GM10847 (cell line): ENCODE data around the gene UGT1A10.

Experiments
- POLR2A ChIP-seq: IDR thresholded peaks from 2 replicates; pipeline ENCODE4 v1.6.1; 2011; ENCODE audit not compliant: insufficient read length; ENCODE audit errors: extremely low read depth

Gene UGT1A10

GRCh38 chr2:233706720-233707119, 70.5 kb downstream of the UGT1A10 start:
- no peak for TF ChIP-seq POLR2A

DNA sequence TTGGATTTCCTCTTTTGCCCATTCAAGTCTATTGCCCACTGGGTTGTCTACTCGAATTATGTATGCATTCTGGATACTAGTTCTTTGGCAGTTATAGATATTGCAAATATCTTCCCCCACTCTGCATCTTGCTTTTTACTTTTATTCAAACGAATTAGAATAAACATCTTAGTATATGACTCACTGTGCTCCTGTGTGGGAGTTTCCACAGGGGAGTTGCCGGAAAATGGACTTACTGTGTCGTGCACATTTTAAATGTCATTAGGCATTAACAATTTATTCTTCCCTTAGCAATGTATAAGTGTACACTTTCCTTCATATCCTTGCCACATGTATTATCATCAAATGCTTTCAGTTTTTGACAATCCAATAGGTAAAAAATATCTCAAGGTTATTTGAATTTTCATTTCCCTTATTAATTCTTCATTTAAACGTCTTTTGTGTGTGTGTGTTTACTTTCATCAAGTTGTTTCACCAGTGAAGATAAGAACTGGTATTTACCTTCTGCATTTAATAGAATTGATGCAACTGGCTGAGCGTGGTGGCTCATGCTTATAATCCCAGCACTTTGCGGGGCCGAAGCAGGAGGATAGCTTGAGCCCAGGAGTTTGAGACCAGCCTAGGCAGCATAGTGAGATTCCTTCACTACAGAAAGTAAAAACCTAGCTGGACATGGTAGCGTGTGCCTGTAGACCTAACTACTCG, 71.8 kb downstream of the UGT1A10 start:
- no peak for TF ChIP-seq POLR2A

- no peak for TF ChIP-seq POLR2A
Observed at GRCh38 chr2:233708942-233709341, 72.7 kb downstream of the UGT1A10 start.

DNA sequence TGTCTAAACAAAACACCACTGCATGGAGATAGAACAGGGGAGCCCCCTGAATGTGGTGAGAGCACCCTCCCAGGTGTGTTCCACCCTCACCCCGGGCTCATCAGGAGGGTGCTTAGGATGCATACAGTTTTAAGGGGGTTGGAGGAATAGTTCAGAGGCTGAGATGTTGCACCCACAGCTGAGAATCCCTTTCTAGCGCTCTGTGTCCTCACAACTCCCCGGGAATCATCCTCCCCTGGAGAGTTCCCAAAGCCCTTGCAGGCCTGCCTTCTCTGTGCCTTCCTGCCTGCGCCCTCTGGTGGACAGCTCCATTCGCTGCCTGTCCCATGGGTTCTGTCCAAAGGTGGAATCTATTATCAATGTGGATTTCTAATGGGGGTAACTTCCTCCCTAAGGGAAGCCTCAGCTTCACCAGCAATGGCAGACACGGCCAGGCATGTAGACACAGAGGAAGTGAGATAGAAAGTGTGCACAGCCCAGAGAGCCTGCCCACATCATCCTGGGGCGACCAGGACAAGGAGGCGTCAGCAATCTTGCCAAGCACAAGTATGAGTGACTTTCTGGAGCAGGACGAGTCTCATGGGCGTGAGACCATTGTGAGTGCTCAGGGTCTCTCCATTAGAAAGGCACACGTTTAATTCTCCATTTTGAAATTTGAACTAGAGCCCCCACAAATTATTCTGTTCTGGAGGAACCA, 75.2 kb downstream of the UGT1A10 start:
- no peak for TF ChIP-seq POLR2A

GRCh38 chr2:233712611-233713261, 76.5 kb downstream of the UGT1A10 start, which contains the start of gene UGT1A5:
UGT1A5 (plus strand) TSS chr2:233712907; CDS start chr2:233712992, 85 bp downstream.
- no peak for TF ChIP-seq POLR2A

- TF ChIP-seq POLR2A: no peak
Observed at GRCh38 chr2:233713262-233713615, 77.0 kb downstream of the UGT1A10 start.

GRCh38 chr2:233714121-233714520, 77.9 kb downstream of the UGT1A10 start:
- no peak for TF ChIP-seq POLR2A

DNA sequence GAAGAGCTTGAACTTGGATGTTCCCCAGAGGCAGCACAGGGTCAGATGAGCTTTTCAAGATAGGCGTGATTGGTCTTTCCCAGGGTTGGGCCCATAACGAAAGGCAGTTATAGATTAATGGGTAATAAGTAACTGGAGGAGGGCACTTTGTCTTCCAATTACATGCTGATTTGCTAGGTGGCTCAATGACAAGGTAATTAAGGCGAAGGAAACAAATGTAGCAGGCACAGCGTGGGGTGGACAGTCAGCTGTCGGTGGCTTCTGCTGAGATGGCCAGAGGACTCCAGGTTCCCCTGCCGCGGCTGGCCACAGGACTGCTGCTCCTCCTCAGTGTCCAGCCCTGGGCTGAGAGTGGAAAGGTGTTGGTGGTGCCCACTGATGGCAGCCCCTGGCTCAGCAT, 82.3 kb downstream of the UGT1A10 start, which contains the start of gene UGT1A4:
TSS of gene UGT1A4 (plus strand) at position 185 of the 400 bp plus-strand sequence. CDS start at position 270, 85 bp downstream.
- TF ChIP-seq POLR2A: no peak

- TF ChIP-seq POLR2A: no peak
Observed at GRCh38 chr2:233728723-233729301, 92.6 kb downstream of the UGT1A10 start, which contains the start of gene UGT1A3. UGT1A3 (plus strand) TSS chr2:233729042; CDS start chr2:233729127, 85 bp downstream.

GRCh38 chr2:233740870-233741269, 104.6 kb downstream of the UGT1A10 start:
- TF ChIP-seq POLR2A: no peak

DNA sequence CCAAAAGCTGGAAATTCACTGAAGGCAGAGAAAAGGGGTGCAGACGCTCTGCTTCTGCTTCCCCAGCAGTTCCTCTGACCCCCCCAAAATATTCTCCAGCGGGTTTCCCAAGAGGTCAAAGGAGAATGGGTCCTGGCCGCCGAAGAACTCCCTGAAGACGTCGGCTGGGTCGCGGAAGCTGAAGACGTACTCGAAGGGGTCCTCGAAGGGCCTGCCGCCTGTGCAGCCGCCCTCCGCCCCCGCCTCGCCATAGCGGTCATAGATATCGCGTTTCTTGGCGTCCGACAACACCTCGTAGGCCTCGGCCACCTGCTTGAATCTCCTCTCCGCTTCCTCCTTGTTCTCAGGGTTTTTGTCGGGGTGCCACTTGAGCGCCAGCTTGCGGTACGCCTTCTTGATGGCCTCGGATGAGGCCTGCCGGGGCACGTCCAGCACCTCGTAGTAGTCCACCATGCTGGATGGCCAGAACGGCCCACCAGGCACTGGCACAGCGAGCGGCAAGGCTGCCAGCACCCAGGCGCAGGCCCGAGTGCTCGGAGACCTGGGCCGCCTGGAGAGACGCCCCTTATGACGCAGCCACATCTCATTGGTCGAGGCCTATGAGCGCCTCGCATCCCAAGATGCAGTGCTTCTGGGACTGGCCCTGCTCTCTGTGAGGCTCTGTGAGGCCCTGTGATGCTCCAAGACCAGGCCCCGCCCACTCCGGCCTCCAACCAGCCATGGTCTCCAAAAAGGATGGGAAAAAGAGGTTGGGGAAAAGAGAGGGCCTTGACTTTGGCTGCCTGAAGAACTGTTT, 107.4 kb downstream of the UGT1A10 start:
- TF ChIP-seq POLR2A: no peak

- no peak for TF ChIP-seq POLR2A
Observed at GRCh38 chr2:233745073-233745755, 109.0 kb downstream of the UGT1A10 start.

GRCh38 chr2:233746475-233747282, 110.4 kb downstream of the UGT1A10 start:
- no peak for TF ChIP-seq POLR2A

DNA sequence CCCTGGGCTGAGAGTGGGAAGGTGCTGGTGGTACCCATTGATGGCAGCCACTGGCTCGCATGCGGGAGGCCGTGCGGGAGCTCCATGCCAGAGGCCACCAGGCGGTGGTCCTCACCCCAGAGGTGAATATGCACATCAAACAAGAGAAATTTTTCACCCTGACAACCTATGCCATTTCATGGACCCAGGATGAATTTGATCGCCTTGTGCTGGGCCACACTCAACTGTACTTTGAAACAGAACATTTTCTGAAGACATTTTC, 111.0 kb downstream of the UGT1A10 start:
- no peak for TF ChIP-seq POLR2A
